ENCODE measurements around the gene RTF2. TPM values are rescaled to one million over a fixed set of nuclear protein-coding genes. Genes with fewer than 3 reads are reported as not detected.
A peak's percentile ranks its signal among the peaks of the same experiment; 100 is the strongest.

The RTF2 gene
- 89.2 TPM for total RNA-seq (2021; ENCODE audit: unreplicated experiment)
- 85.2 TPM for polyA plus RNA-seq (2012; ENCODE audit: insufficient read length)
- percentile 82 among the genes with signal in this experiment for Bru-seq, nascent RNA
- BruChase-seq, experiment 1, labeled RNA remaining after a 2-hour chase = percentile 71 among the genes with signal in this experiment
- percentile 79 among the genes with signal in this experiment for BruChase-seq, experiment 2, labeled RNA remaining after a 6-hour chase
- long read RNA-seq, transcript RTF2-202 (9 exons, 2,212 nt) = major isoform, 183 of 210 reads
- long read RNA-seq, partial matches to known transcripts = 7 of 210 reads
- long read RNA-seq, other reads (novel, unspliced or antisense) = 14 of 210 reads

GRCh38 chr20:56468316-56469076 lies at the start of gene RTF2:
Gene RTF2 (plus strand): TSS chr20:56468627. CDS start chr20:56468698, 71 bp downstream.
- Histone ChIP-seq H3K9me3 (ENCODE audit: control insufficient read depth, insufficient read depth, low read depth, low read length) (no peaks in the 10 kb centered on the region), H3K4me3 (ENCODE audit: low read depth in 2 of 2, low read length in 2 of 2) (peak within 1 kb of the TSS; percentile 95 to 98), H3K27me3 (ENCODE audit: control insufficient read depth, insufficient read depth, low read length) (no peaks in the 10 kb centered on the region), H3K4me1 (ENCODE audit: control insufficient read depth, insufficient read depth, low read length) (peaks cover 9% of the 10 kb centered on the region; the same call in 1 of the 2 replicates), H3K36me3 (ENCODE audit: control insufficient read depth, insufficient read depth, low read length) (peaks cover 6% of the 10 kb centered on the region; the same call in 1 of the 2 replicates), H3K27ac (ENCODE audit: low read length) (peak within 1 kb of the TSS; percentile 95)
- intact Hi-C loops (cut with micrococcal nuclease; ENCODE audit: unreplicated experiment) = no loop called here
- in situ Hi-C loops (cut with HindIII; ENCODE audit: low pct_unique_long_range_greater_than_20kb, low sequenced_read_pairs) = no loop called here
- POLR2A ChIA-PET = interaction anchor here (0.6 kb wide), 1 partner anchor 44 kb away, joined by 13 read pairs; no protein-coding TSS in a partner anchor
- peak; percentile 54 for DNase-seq (ENCODE audit: low read depth, low spot score)
- TF ChIP-seq SIN3A (IDR thresholded peaks at IDR 0.05; ENCODE audit: borderline replicate concordance, insufficient read depth, low read depth, low read length) = peak; percentile 75; the same call in 1 of the 2 replicates
- 0 out of 2 replicates have a peak, but pooled peaks have one; percentile 16 for TF ChIP-seq TCF7L2 (IDR thresholded peaks at IDR 0.05; ENCODE audit: low read depth, low read length)
- peak; percentile 83 for TF ChIP-seq POLR2AphosphoS5 (IDR thresholded peaks at IDR 0.05; ENCODE audit: low read depth, low read length)
- TF ChIP-seq REST (IDR thresholded peaks at IDR 0.05; ENCODE audit: insufficient read depth in 1 of 2, low read depth in 2 of 2, low read length in 1 of 2) = peak in 1 of 2 experiments; percentile 67; a peak in 2 of 4 replicates
- TF ChIP-seq CTCF (IDR thresholded peaks at IDR 0.05) = no peak
- CTCF ChIA-PET = no interaction called here
- ATAC-seq = peak; percentile 100
- BruUV-seq (replicated peaks) = no TSS peak

- ChIA-PET CTCF (no interaction called here), POLR2A (no interaction called here)
- Histone ChIP-seq H3K4me3 (ENCODE audit: low read depth in 2 of 2, low read length in 2 of 2) (no peak overlapping the region), H3K36me3 (ENCODE audit: control insufficient read depth, insufficient read depth, low read length) (no peaks in the 10 kb centered on the region), H3K27ac (ENCODE audit: low read length) (no peak overlapping the region), H3K9me3 (ENCODE audit: control insufficient read depth, insufficient read depth, low read depth, low read length) (no peaks in the 10 kb centered on the region), H3K4me1 (ENCODE audit: control insufficient read depth, insufficient read depth, low read length) (no peaks in the 10 kb centered on the region), H3K27me3 (ENCODE audit: control insufficient read depth, insufficient read depth, low read length) (no peaks in the 10 kb centered on the region)
- TF ChIP-seq SIN3A (IDR thresholded peaks at IDR 0.05; ENCODE audit: borderline replicate concordance, insufficient read depth, low read depth, low read length) (no peak), CTCF (IDR thresholded peaks at IDR 0.05) (no peak), REST (IDR thresholded peaks at IDR 0.05; ENCODE audit: insufficient read depth in 1 of 2, low read depth in 2 of 2, low read length in 1 of 2) (no peak), TCF7L2 (IDR thresholded peaks at IDR 0.05; ENCODE audit: low read depth, low read length) (no peak), POLR2AphosphoS5 (IDR thresholded peaks at IDR 0.05; ENCODE audit: low read depth, low read length) (no peak)
- no peak for DNase-seq (ENCODE audit: low read depth, low spot score)
- no peak for ATAC-seq
- intact Hi-C loops (cut with micrococcal nuclease; ENCODE audit: unreplicated experiment) (no loop called here), in situ Hi-C loops (cut with HindIII; ENCODE audit: low pct_unique_long_range_greater_than_20kb, low sequenced_read_pairs) (no loop called here)
- BruUV-seq (replicated peaks) = no TSS peak
Measured at GRCh38 chr20:56420028-56420427, 48.4 kb upstream of the RTF2 start.
